Neuron (in vitro differentiated cells): ENCODE data around the gene RBM5.

Experiments
- H2AFZ ChIP-seq: one replicate; pipeline ENCODE4 v1.6.1; 2013; ENCODE audit warnings: low read depth, mild to moderate bottlenecking, inconsistent platforms, low read length, moderate library complexity
- H3K27me3 ChIP-seq: one replicate; pipeline ENCODE4 v1.6.1; 2013; ENCODE audit warnings: low read length; ENCODE audit not compliant: insufficient read depth
- H3K36me3 ChIP-seq: one replicate; pipeline ENCODE4 v1.6.1; 2013; ENCODE audit warnings: low read length; ENCODE audit not compliant: insufficient read depth
- H3K4me1 ChIP-seq: one replicate; pipeline ENCODE4 v1.6.1; 2013; ENCODE audit warnings: low read length; ENCODE audit not compliant: insufficient read depth
- H3K4me3 ChIP-seq: 2 replicates; pipeline ENCODE4 v1.5.1; 2013; ENCODE audit warnings: mild to moderate bottlenecking, low read length, moderate library complexity
- H3K9me3 ChIP-seq: one replicate; pipeline ENCODE4 v1.6.1; 2013; ENCODE audit warnings: low read length

Gene RBM5

DNA sequence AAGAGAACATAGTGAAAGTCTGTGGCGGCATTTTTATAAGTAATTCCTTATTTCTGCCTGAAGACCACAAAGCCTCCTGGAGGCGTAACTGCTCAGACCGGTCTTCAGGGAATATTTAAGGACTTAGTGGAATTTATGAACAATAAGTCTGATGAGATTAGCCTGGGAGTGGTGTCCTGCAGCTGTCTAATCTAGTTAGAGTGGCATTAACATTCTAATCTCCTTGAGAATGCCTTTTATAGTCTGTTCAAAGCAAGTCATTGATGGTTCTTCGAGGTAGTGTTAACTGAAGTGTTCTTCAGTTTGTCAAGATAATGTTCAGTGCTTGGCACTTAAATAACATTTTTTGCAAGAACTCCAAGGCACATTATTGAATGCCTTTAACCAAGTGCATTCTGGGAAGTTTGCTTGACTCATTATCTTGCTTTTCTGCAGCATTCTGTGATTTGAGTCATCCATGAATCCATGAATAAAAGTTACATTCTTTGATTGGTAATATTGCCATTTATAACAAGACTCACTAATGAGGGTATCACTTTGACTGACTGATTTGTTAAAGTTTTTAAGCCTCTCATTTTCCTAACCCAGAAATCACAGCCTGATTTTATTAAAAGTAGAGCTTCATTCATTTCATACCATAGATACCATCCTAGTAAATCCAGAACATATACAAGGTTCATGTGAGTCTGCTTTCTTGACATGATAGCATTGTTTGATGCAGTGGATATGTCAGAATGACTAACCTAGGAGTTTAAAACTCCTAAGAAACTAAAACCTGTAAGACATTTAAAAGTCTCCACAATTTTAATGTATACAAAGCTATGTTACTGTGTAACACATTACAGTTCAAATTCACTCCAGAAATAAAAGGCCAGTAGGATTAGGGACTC is 12.5 kb downstream of the RBM5 start:
- Histone ChIP-seq H3K36me3 (peaks cover 87% of the 10 kb centered on the region), H2AFZ (no peak overlapping the region), H3K27me3 (no peaks in the 10 kb centered on the region), H3K4me1 (no peaks in the 10 kb centered on the region), H3K4me3 (no peak overlapping the region), H3K9me3 (no peaks in the 10 kb centered on the region)

DNA sequence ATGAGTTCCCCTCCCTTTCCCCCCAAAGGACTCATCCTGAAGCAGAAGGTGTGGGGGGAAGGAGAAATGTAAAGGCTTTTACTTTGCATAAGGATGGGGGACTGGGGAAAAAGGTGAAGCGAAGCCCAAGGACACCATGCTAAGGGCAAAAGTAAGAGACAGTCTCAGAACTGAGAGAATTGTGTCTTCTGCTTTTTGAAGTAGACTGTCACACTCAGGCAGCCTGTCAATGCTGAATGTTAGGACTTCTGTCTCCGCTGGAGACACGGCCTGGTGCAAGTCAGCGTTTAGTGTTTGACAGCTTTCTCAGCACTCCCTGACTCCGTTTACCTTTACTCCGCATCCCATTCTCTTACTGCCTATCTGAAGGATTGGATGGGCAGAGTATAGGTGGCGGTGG is 13.8 kb downstream of the RBM5 start:
- H3K4me1 ChIP-seq: no peaks in the 10 kb centered on the region
- no peaks in the 10 kb centered on the region for H3K27me3 ChIP-seq
- H2AFZ ChIP-seq: no peak overlapping the region
- H3K4me3 ChIP-seq: no peak overlapping the region
- H3K9me3 ChIP-seq: no peaks in the 10 kb centered on the region
- peaks cover 91% of the 10 kb centered on the region for H3K36me3 ChIP-seq

DNA sequence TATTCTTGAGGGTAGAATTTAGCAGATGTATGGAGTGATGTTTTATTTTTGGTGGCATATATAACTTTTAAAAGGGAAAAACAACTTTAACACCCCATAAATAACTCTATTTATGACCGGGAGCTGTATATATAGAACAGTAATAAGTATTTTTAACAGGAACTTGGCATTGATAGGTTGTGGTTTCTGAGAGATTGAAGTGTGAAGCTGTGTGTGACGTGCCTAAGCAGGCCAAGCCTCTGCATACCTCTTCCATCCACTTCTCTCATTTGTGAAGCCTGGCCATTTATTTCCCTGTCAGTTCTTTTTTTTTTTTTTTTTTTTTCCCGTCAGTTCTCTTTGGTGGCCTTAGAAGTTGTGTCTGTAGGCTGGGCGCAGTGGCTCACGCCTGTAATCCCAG is 23.0 kb downstream of the RBM5 start:
- Histone ChIP-seq H3K4me1 (no peaks in the 10 kb centered on the region), H3K4me3 (no peak overlapping the region), H2AFZ (no peak overlapping the region), H3K27me3 (no peaks in the 10 kb centered on the region), H3K36me3 (peaks cover 97% of the 10 kb centered on the region), H3K9me3 (no peaks in the 10 kb centered on the region)

DNA sequence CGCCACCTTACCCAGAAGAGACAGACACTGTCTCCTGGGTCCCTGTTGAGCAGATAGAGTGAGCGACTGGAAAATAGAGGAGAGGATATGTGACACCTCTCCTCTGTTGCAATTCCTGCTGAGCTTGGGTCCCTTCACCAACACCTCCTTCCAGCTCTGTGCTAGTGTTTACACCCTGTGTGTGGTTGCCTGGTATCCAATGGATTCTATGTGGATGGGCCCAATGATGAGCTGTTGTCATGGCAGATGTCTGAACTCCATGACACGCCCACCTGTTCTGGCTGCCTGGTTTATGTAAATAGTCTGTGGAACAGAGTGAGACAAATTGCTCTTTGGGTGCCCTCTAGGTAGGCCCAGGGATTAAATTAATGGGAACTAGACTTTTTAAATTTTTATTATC is 23.7 kb downstream of the RBM5 start:
- Histone ChIP-seq H2AFZ (no peak overlapping the region), H3K27me3 (no peaks in the 10 kb centered on the region), H3K36me3 (peaks cover 97% of the 10 kb centered on the region), H3K4me1 (no peaks in the 10 kb centered on the region), H3K4me3 (no peak overlapping the region), H3K9me3 (no peaks in the 10 kb centered on the region)

DNA sequence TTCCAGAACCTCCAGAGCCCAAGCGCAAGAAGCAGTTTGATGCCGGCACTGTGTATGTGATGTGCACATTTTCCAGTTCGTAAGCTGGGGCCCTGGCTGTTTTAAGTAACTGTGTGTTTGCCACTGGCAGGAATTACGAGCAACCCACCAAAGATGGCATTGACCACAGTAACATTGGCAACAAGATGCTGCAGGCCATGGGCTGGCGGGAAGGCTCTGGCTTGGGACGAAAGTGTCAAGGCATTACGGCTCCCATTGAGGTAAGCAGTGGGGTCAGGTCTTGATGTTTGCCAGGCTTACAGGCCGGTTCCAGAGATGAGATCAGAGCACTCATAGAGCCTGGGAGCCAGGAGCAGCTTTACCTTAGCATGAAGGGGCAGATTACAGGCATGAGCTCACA is 28.4 kb downstream of the RBM5 start:
- H2AFZ ChIP-seq: no peak overlapping the region
- H3K36me3 ChIP-seq: peaks cover 84% of the 10 kb centered on the region
- no peaks in the 10 kb centered on the region for H3K9me3 ChIP-seq
- H3K27me3 ChIP-seq: no peaks in the 10 kb centered on the region
- H3K4me1 ChIP-seq: no peaks in the 10 kb centered on the region
- no peak overlapping the region for H3K4me3 ChIP-seq

DNA sequence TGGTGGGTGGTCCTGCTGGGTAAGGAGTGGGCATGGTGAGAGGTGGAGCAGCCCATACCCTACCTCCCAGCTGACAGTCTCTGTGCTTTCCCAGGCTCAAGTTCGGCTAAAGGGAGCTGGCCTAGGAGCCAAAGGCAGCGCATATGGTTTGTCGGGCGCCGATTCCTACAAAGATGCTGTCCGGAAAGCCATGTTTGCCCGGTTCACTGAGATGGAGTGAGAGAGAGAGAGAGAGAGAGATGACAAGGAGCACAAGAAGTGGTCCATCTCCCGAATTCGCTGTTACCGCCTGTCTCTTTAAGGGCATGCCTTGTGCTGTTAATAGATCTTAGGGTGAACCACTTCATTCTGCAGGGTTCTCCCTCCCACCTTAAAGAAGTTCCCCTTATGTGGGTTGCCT is 29.5 kb downstream of the RBM5 start:
- no peaks in the 10 kb centered on the region for H3K9me3 ChIP-seq
- no peak overlapping the region for H2AFZ ChIP-seq
- no peaks in the 10 kb centered on the region for H3K4me1 ChIP-seq
- no peak overlapping the region for H3K4me3 ChIP-seq
- peaks cover 73% of the 10 kb centered on the region for H3K36me3 ChIP-seq
- H3K27me3 ChIP-seq: no peaks in the 10 kb centered on the region

DNA sequence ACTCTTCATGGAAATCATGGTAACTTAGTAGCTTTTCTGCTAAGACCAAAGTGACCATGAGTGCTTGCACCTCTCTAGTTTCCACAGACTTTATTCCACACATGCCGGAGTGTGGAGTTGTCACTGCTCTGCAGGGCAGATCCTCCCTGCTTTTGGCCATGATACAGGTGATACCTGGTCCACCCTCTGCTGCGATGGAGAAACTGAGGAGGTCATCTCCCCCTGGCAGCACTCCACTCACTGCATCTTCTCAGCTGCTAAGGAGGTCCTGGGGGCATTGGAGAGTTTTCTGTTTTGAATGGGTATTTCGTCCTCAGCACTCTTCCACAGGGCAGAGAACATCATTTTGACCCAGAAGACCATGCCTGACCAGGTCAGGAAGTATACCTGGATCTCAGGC is 31.1 kb downstream of the RBM5 start:
- H3K27me3 ChIP-seq: no peaks in the 10 kb centered on the region
- no peaks in the 10 kb centered on the region for H3K4me1 ChIP-seq
- H3K9me3 ChIP-seq: no peaks in the 10 kb centered on the region
- H2AFZ ChIP-seq: no peak overlapping the region
- no peak overlapping the region for H3K4me3 ChIP-seq
- H3K36me3 ChIP-seq: peaks cover 58% of the 10 kb centered on the region

DNA sequence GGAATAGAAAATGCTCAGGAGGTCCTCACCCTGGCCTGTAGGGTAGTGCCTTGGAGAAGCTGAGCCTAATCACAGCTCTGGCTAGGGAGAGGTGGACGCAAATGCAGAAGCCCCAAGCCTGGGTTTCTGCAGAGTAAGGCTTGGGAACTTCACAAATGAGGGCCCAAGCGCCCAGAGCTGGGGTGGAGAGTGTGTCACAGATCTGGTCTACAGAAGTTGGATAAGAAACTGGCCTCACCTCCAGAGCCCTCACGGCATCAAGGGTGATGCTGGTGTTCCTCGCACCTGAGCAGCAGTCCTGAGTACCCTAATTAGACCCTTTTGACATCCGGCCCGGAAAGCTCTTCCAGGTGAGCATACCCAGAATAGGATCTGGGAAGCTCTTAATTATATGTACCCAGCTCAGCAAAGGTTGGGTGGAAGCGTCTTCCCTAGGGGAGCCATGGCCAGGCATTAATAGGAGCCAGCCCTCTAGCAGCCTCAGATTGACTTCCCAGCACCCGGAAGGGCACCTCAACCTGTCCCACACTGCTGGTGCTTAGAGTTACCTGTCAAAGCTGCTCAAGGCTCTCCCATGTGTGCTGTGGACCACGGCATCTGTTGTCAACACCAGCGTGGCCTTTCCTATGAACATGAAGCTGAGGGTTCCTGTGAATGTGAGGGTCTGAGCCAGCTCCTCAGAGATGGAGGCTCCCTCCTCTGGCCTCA is 31.8 kb downstream of the RBM5 start:
- Histone ChIP-seq H3K27me3 (no peaks in the 10 kb centered on the region), H3K4me1 (peaks cover 1% of the 10 kb centered on the region), H3K4me3 (no peak overlapping the region), H2AFZ (no peak overlapping the region), H3K36me3 (peaks cover 51% of the 10 kb centered on the region), H3K9me3 (no peaks in the 10 kb centered on the region)

DNA sequence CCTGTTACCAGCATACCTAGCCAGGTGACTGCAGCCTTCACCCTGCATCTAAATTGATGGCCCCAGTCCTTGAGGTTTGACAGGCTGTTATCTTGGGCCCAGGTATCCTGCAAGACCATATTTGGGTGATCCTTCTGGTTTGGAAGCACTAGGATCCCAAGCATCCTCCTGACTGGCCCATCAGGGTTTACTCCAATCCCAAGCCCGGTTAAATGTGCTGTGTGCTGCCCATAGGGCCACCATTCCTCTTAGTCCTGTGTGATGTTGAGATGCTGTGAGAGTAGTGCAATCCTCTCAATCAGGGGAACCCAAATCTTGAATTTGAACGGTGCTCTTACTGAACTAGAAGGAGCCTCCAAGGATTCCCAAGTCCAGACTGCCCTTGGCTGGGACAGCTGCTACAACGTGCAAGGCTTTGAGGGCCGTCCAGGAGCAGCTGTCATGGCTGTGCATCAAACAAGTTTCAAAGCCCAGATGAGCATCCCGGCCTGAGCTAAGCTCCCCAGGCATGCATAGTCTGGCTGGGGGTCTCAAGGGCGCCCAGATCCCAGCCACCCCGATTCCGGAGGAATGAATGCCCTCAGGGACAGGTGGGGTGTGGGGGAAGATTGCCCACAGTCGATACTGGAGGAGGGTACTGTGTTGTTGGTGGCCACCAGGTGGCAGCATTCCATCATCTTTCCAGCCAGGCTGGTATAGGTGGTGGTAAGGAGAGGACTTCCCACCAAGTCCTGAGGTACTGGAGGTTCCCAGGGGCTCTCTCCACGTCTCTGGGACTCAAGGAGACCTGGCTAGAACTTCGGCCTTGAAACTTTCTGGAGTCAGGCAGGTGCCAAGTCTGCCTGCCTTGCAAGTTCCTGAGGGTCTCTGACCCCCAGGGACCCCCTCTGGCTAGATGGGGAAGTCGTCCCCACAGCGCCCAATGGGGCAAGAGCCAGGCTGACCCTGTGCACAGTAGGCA is 32.6 kb downstream of the RBM5 start:
- H3K36me3 ChIP-seq: peaks cover 43% of the 10 kb centered on the region
- no peak overlapping the region for H3K4me3 ChIP-seq
- peaks cover 10% of the 10 kb centered on the region for H3K4me1 ChIP-seq
- no peak overlapping the region for H2AFZ ChIP-seq
- H3K9me3 ChIP-seq: no peaks in the 10 kb centered on the region
- no peaks in the 10 kb centered on the region for H3K27me3 ChIP-seq

DNA sequence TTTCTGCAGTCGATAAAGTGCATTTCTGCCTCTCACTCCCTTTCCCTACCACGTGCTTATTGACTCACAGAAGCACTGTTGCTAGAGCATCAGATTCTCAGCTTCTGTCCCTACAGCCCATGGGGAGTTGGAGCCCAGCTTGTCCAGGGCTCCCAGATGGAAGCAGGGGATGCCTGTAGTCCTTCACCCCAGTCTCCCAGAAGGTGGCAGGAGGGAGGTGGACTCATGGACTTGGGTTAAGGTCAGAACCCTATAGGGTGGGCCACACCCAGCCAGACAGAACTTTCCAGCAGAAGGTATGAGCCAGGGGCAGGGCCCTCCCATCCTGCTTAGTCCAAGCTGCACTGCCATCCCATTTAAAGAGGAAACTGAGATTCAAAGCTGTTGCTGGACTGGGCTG is 33.4 kb downstream of the RBM5 start:
- Histone ChIP-seq H3K36me3 (peaks cover 35% of the 10 kb centered on the region), H3K27me3 (no peaks in the 10 kb centered on the region), H3K9me3 (no peaks in the 10 kb centered on the region), H2AFZ (no peak overlapping the region), H3K4me3 (no peak overlapping the region), H3K4me1 (peaks cover 17% of the 10 kb centered on the region)

DNA sequence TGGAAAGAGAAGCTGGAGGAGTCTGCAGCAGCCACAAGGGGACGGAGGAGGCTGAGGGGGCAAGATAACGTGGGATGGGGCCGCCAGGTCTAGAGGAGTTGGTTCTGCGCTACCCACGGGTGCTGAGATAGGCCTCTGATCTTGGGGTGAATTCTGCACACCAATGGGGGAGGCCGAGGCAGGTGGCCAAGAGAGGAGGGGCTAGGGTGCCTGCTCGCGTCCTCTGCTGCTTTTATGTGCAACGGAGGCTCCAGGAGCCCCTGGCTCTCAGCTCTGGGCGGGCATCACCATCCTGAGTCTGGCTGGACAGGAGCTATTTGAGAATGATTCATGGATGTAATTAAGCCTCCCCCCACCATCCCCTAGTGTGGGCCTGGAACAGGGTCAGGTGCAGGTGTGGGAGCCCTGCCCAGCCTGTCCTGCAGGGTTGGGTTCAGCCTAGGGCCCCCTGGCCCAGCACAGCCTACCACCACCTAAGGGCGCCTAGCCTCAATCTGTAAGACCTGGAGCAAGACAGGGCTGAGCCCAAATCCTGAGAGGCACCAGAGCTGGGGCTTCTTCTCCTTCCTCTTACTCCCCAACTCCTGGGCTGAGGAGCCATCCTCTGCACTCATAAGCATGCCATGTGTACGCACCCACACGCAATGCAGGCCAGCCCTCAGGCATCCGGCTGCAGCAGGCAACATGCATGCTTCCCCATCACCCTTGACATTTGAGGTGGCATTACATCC is 34.1 kb downstream of the RBM5 start:
- Histone ChIP-seq H2AFZ (no peak overlapping the region), H3K9me3 (no peaks in the 10 kb centered on the region), H3K4me1 (peaks cover 17% of the 10 kb centered on the region), H3K4me3 (no peak overlapping the region), H3K36me3 (peaks cover 28% of the 10 kb centered on the region), H3K27me3 (no peaks in the 10 kb centered on the region)

DNA sequence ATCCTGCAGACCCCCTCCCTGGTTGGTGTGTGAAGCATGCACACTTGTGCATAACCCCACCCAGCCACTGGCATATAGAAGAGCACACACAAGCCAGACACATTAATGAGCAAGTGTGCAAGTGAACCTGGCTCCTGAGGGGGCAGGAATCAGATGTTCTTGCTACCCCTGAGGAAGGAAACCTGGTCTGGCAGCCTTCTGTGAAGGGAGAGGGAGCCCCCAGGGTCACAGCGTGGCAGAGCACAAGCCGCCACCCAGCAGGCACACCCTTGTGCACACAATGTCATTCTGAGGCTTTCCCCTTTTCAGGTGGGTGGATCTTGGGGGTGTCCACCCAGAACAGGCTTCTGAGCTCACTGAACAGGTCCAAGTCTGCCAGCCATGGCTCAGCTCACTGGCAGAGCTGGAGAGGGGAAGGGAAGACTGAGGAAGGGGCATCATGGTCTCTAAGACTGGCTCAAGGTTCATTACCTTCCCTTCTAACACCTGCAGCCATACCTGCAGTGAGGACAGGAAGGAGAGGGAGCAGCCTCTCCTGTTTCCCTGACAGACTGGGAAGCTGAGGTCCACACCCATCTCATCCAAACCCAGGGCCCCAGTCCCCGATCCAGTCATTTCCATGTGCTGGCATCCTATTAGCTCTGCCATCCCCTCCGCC is 34.8 kb downstream of the RBM5 start:
- H3K4me1 ChIP-seq: peaks cover 17% of the 10 kb centered on the region
- no peak overlapping the region for H2AFZ ChIP-seq
- H3K4me3 ChIP-seq: no peak overlapping the region
- H3K36me3 ChIP-seq: peaks cover 21% of the 10 kb centered on the region
- H3K9me3 ChIP-seq: no peaks in the 10 kb centered on the region
- H3K27me3 ChIP-seq: no peaks in the 10 kb centered on the region
